ENCODE data around the gene FOSL1.

Gene FOSL1

DNA sequence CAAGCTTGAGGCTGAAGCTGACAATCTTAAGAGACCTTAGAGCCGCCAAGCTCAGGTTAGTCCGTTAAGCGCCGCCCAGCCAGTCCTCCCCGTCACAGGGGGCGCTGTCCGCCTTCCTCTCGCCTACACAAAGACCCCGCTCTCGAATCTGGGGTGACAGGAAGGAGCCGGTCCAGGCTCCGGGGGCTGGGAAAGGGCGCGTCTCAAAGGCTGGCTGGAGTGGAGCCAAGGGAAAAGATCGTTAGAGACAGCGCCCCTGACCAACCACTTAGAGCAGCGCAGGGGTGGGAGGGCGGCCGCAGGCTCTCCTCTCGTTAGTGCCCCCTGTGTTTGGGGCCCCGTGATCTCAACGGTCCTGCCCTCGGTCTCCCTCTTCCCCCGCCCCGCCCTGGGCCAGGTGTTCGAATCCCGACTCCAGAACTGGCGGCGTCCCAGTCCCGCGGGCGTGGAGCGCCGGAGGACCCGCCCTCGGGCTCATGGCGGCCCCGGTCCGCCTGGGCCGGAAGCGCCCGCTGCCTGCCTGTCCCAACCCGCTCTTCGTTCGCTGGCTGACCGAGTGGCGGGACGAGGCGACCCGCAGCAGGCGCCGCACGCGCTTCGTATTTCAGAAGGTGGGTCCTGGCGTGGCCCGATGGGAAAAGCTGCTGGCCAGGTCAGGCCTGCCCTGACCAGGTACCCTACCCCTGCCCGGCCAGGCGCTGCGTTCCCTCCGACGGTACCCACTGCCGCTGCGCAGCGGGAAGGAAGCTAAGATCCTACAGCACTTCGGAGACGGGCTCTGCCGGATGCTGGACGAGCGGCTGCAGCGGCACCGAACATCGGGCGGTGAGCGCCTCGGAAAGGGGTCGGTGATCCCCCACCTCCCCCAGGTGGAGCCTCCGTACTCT, 39.7 kb downstream of the FOSL1 start, which contains the start of gene MUS81:
Gene MUS81 (plus strand): TSS at position 156 of the 887 bp plus-strand sequence. CDS start 321 bp downstream, at position 477.
- ChIA-PET POLR2A (ENCODE audit: low non-redundant PET) (interaction anchor here (0.8 to 1.8 kb wide), 4 partner anchors 11 to 148 kb away, joined by 3 to 6 read pairs (median 4); partner anchors contain the start of genes CCDC85B and KAT5), CTCF (interaction anchor here (0.5 to 2.6 kb wide), 12 partner anchors 9 to 189 kb away, joined by 3 to 15 read pairs (median 4); partner anchors contain the start of gene KAT5)
- DNase-seq (ENCODE audit: low spot score), result peak; percentile 95
- TF ChIP-seq, protein P1, sequence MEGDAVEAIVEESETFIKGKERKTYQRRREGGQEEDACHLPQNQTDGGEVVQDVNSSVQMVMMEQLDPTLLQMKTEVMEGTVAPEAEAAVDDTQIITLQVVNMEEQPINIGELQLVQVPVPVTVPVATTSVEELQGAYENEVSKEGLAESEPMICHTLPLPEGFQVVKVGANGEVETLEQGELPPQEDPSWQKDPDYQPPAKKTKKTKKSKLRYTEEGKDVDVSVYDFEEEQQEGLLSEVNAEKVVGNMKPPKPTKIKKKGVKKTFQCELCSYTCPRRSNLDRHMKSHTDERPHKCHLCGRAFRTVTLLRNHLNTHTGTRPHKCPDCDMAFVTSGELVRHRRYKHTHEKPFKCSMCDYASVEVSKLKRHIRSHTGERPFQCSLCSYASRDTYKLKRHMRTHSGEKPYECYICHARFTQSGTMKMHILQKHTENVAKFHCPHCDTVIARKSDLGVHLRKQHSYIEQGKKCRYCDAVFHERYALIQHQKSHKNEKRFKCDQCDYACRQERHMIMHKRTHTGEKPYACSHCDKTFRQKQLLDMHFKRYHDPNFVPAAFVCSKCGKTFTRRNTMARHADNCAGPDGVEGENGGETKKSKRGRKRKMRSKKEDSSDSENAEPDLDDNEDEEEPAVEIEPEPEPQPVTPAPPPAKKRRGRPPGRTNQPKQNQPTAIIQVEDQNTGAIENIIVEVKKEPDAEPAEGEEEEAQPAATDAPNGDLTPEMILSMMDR (conservative IDR thresholded peaks at IDR 0.05; ENCODE audit: low read depth), result peak; percentile 94
- peak within 1 kb of the TSS; percentile 98 for H3K27ac ChIP-seq

DNA sequence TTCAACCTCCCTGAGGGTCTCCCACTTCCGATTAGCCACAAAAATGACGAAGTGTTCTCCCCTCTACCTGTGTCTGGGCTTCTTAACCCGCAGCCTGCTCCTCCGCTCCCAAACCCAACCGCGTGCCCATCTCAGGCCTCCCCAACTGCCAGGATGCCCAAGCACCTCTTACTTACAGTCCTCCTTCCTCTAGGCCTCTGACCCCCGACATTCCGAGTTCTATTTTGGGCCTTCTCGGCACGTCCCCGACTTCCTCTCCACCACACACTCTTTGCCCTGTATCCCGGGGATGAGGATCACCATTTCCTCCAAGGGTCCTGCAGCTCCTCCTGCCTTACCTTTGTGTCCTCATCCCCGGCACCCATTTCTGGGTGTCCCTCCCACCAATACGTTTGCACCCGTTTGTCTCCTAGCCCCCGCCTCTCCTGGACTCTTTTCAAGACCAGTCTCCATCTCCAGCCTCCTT, 40.3 kb downstream of the FOSL1 start:
- peak overlapping the region; percentile 98 for H3K27ac ChIP-seq
- no peak for DNase-seq (ENCODE audit: low spot score)
- TF ChIP-seq, protein P1 (conservative IDR thresholded peaks at IDR 0.05; ENCODE audit: low read depth), result no peak
- ChIA-PET POLR2A (ENCODE audit: low non-redundant PET) (interaction anchor here (0.8 to 1.8 kb wide), 4 partner anchors 11 to 147 kb away, joined by 3 to 14 read pairs (median 5); partner anchors contain the start of genes CCDC85B, FIBP and KAT5), CTCF (interaction anchor here (0.5 to 2.6 kb wide), 9 partner anchors 8 to 188 kb away, joined by 3 to 15 read pairs (median 3); partner anchors contain the start of gene KAT5)

DNA sequence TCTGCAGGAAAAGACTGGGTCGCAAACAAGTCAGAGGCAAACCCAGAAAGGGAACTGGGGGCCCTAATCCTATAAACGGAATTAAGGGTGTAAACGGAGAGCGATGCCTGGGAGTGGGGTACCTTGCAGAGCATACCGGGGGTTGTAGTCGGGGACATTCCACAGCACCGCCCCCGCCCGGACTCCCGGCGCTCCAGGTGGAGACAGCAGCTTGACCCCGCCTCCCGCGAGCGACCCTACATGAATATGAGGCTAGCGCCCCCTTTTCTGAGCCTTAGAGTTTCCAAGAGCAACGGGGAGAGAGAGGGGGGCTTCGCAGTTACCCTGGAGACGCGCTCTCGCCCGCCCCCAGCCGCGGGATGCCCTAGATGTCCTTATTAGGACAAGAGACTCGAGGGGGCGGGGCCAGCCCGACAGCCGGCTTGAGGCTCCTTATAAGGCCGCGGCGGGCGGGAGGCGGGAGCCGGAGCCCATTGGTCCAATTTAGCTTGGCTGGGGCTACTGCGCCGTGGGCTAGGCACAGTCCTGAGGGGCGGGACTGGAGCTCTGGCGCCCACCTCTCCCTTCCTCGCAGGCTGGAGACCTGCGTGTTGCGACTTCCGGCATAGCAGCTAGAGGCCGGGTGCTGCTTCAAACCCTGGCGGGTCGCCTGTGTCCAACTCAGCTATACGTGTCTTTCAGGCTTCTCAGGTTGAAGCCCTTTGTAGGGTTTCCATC, 40.9 kb downstream of the FOSL1 start:
- CTCF ChIA-PET, result interaction anchor here (0.6 to 2.6 kb wide), 2 partner anchors 11 to 25 kb away, joined by 3 to 15 read pairs; no protein-coding TSS in a partner anchor
- DNase-seq (ENCODE audit: low spot score), result peak; percentile 93
- TF ChIP-seq, protein P1 (conservative IDR thresholded peaks at IDR 0.05; ENCODE audit: low read depth), result no peak
- POLR2A ChIA-PET (ENCODE audit: low non-redundant PET), result interaction anchor here (1.2 to 1.8 kb wide), 3 partner anchors 29 to 147 kb away, joined by 4 to 14 read pairs (median 6); partner anchors contain the start of genes FIBP and KAT5
- peak overlapping the region; percentile 98 for H3K27ac ChIP-seq

DNA sequence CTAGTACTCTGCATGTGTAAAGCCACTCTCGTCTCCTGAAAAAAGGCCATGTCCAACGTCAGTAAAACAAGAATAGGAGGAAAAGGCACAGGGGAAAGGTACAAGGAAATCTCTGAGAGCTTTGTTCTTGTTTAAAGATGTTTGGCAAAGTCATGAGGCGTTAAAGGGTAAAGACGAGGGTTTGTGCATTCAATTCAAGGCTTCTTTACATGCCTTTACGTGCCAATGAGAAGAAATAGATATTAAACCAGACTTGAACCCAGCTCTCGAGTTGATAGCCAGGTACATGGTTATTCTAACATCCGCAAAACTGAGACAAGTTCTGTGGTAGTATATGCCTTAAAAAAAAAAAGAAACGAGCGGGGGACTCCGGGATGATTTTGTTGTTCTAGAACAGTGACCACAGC, 41.5 kb downstream of the FOSL1 start:
- H3K27ac ChIP-seq, result peak overlapping the region; percentile 98
- CTCF ChIA-PET, result interaction anchor here (2.6 kb wide), 1 partner anchor 26 kb away, joined by 15 read pairs; no protein-coding TSS in a partner anchor
- no peak for DNase-seq (ENCODE audit: low spot score)
- POLR2A ChIA-PET (ENCODE audit: low non-redundant PET), result interaction anchor here (0.6 to 1.6 kb wide), 4 partner anchors 27 to 64 kb away, joined by 3 to 14 read pairs (median 4); partner anchors contain the start of gene FIBP
- TF ChIP-seq, protein P1 (conservative IDR thresholded peaks at IDR 0.05; ENCODE audit: low read depth), result no peak

DNA sequence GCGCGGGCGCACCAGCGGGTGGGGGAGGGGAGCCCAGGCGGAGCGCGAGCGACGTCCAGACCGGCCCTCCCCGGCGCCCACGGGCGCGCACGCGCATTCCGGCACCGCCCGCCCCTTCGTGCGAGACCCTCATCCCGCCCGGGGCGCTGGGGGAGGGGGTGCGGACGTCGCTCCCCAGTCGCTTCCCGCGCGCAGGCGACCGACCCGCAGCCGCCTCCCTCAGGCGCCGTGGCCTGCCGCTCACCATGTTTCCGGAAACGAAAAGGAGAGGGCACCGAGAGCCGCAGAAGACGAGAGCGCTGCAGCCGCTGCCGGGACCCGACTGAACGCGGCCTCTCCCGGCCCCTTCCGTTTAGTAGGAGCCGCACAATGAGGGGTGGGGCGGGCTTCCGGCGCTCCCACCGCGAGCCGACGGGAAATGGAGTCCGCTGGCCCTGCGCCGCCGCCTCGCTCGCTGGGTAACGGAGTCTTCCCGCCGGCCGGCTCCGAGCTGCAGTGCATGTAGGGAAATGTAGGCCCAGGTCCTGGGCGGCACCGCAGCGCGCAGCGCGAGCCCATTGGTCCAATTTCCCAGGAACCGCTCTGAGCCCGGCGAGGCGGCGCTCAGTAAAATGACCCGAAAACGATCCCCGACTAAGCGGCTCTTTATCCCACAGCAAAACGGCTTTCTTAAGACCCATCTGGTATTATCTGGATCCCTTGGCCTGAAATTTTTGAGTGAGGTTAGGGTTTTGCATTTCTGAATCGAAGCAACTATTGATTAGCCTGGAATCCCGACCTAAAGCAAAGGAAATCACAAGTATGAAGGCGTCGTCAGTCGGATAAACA, 42.1 kb downstream of the FOSL1 start, which contains the start of gene CFL1:
Gene CFL1 (minus strand): TSS at position 328 of the 828 bp plus-strand sequence. CDS start 81 bp downstream, at position 247.
- ChIA-PET POLR2A (ENCODE audit: low non-redundant PET) (interaction anchor here (0.6 to 1.6 kb wide), 3 partner anchors 26 to 65 kb away, joined by 3 to 4 read pairs (median 4); no protein-coding TSS in a partner anchor), CTCF (no interaction called here)
- TF ChIP-seq, protein P1 (conservative IDR thresholded peaks at IDR 0.05; ENCODE audit: low read depth), result no peak
- peak within 1 kb of the TSS; percentile 98 for H3K27ac ChIP-seq
- peak; percentile 90 for DNase-seq (ENCODE audit: low spot score)
